ENCODE measurements around the gene TGFBR3. TPM values are rescaled to one million over a fixed set of nuclear protein-coding genes. Genes with fewer than 3 reads are reported as not detected.

TGFBR3 gene
- total and polyA plus RNA-seq, 2 of the 8 experiments (the other 6 are each of a cell fraction or from before 2014, with no cell fraction given), result 2.0 to 6.1 TPM

DNA sequence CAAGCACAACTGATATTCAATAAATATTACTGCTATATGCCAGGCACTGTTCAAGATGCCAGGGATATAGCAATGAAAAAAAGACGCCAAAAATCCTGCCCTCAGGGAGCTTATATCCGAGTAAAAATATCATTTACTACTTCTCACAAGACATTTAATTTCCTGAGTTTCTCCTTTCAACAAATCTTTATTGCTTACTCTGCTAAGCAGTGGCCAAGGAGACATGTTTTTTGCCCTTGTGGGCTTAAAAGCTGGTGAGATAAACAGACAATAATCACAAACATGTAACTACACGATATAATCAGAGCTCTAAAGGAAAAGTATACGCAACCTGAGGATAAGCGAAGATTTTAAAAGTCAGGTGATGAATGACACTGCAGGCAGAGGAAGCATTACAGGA is 19.5 kb downstream of the TGFBR3 start (continued):
- TF ChIP-seq, protein P1, sequence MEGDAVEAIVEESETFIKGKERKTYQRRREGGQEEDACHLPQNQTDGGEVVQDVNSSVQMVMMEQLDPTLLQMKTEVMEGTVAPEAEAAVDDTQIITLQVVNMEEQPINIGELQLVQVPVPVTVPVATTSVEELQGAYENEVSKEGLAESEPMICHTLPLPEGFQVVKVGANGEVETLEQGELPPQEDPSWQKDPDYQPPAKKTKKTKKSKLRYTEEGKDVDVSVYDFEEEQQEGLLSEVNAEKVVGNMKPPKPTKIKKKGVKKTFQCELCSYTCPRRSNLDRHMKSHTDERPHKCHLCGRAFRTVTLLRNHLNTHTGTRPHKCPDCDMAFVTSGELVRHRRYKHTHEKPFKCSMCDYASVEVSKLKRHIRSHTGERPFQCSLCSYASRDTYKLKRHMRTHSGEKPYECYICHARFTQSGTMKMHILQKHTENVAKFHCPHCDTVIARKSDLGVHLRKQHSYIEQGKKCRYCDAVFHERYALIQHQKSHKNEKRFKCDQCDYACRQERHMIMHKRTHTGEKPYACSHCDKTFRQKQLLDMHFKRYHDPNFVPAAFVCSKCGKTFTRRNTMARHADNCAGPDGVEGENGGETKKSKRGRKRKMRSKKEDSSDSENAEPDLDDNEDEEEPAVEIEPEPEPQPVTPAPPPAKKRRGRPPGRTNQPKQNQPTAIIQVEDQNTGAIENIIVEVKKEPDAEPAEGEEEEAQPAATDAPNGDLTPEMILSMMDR (IDR thresholded peaks at IDR 0.05; ENCODE audit: control extremely low read depth in 1 of 3, insufficient read depth in 1 of 3, low read depth in 1 of 3, low read length in 3 of 3), result no peak
- TF ChIP-seq TAF7 (optimal IDR thresholded peaks at IDR 0.05; ENCODE audit: borderline replicate concordance, low read depth, low read length) (no peak), SP4 (IDR thresholded peaks at IDR 0.05; ENCODE audit: low read length) (no peak), RAD21 (IDR thresholded peaks at IDR 0.05 in 1 of 2, conservative IDR thresholded peaks at IDR 0.05 in 1 of 2; ENCODE audit: low read depth in 2 of 2, low read length in 2 of 2) (no peak), PHF8 (conservative IDR thresholded peaks at IDR 0.05; ENCODE audit: low read depth, low read length) (no peak)
- TF ChIP-seq, protein P2, sequence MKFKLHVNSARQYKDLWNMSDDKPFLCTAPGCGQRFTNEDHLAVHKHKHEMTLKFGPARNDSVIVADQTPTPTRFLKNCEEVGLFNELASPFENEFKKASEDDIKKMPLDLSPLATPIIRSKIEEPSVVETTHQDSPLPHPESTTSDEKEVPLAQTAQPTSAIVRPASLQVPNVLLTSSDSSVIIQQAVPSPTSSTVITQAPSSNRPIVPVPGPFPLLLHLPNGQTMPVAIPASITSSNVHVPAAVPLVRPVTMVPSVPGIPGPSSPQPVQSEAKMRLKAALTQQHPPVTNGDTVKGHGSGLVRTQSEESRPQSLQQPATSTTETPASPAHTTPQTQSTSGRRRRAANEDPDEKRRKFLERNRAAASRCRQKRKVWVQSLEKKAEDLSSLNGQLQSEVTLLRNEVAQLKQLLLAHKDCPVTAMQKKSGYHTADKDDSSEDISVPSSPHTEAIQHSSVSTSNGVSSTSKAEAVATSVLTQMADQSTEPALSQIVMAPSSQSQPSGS (IDR thresholded peaks at IDR 0.05; ENCODE audit: low read length), result no peak

All from H1 (cell line).